ENCODE measurements around the gene ADAMTS19.

- TF ChIP-seq CTCF (IDR thresholded peaks at IDR 0.05; ENCODE audit: low read depth, low read length, poor library complexity, severe bottlenecking) (peak; percentile 84), EZH2phosphoT487 (IDR thresholded peaks at IDR 0.05; ENCODE audit: borderline replicate concordance, low read length) (no peak)
These were observed 311.1 kb downstream of the ADAMTS19 start for GRCh38 chr5:129771058-129771838.
